T-helper 22 cell (primary cell): Measurements from ENCODE around the gene ERVK3-1.
"Not testable (repeated sequence)": the region's sequence is repeated elsewhere in the genome, so short reads cannot be mapped to it uniquely, and the experiment has no call there.

ENCODE experiments used
- DNase-seq: peaks from one replicate; pipeline ENCODE4 v3.0.0-alpha.2; 2020; ENCODE audit warnings: low read depth

The ERVK3-1 gene, protein sequence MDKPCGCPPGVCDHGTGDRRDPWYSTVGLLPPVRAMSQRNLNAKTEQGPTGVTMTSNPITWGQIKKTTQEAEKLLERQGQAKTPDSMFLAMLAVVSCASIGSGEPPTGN

DNA sequence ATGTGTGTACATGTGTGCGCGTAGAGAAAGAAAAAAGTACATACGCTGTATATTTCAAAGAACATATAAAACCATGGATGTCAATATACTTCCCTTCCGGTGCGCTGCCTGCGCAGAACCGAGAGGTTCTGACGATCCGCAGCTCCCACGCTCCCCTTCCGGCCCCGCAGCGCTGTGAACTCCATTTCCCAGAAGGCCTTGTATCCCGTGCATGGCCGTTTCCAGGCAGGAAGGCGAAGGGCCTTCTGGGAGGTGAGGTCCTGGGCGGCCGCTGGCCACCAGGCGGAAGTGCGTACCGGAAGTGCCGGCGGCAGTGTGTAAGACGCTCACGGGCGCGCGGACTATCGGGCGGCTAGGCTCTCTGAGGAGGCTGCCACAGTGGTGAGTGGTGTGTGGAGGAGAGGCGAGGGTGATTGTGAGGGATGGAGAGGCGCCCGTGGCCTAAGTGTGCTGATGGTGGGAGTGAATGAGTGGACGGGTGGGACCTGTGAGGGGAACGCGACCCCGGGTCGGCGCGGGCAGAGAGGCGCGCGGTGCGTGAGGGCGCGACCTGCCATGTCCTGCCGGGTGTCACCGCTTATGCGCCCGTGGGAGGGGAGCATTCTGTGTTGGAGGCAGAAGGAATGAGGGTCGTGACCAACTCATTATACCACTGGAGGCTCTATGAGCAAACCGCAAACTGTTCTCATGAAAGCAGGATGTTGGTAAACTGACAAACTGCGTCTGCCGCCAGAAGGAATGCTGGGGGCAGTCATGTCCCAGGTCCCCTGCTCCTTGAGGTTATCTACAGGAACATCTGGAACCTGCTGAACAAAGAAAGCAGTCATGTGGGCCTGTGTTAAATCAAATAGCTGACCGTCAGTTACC, at the start of gene ERVK3-1:
Gene ERVK3-1, plus strand, starts transcription at position 313 of the 867 bp plus-strand sequence. CDS start 6,792 bp downstream, outside the sequence.
- DNase-seq, result peak; percentile 95

DNA sequence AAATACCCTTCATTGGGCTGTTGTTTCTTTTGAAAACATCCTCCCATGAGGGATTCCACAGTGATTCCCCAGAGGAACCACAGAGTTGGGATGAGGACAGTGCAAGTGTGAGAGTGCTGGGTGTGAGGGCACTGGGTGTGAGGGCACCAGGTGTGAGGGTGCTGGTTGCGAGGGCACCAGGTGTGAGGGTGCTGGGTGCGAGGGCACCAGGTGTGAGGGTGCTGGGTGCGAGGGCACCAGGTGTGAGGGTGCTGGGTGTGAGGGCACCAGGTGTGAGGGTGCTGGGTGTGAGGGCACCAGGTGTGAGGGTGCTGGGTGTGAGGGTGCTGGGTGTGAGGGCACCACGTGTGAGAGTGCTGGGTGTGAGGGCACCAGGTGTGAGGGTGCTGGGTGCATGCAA, 46.9 kb upstream of the ERVK3-1 start:
- not testable (repeated sequence) for DNase-seq

DNA sequence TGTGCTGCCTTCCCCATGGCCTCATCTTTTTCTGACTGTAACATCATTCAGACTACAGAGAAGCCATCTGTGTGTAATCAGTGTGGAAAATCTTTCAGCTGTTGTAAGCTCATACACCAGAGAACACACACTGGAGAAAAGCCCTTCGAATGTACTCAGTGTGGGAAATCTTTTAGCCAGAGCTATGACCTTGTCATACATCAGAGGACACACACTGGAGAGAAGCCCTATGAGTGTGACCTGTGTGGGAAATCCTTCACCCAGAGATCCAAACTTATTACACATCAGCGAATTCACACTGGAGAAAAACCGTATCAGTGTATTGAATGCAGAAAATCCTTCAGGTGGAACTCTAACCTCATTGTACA, 43.6 kb upstream of the ERVK3-1 start:
- no peak for DNase-seq

DNA sequence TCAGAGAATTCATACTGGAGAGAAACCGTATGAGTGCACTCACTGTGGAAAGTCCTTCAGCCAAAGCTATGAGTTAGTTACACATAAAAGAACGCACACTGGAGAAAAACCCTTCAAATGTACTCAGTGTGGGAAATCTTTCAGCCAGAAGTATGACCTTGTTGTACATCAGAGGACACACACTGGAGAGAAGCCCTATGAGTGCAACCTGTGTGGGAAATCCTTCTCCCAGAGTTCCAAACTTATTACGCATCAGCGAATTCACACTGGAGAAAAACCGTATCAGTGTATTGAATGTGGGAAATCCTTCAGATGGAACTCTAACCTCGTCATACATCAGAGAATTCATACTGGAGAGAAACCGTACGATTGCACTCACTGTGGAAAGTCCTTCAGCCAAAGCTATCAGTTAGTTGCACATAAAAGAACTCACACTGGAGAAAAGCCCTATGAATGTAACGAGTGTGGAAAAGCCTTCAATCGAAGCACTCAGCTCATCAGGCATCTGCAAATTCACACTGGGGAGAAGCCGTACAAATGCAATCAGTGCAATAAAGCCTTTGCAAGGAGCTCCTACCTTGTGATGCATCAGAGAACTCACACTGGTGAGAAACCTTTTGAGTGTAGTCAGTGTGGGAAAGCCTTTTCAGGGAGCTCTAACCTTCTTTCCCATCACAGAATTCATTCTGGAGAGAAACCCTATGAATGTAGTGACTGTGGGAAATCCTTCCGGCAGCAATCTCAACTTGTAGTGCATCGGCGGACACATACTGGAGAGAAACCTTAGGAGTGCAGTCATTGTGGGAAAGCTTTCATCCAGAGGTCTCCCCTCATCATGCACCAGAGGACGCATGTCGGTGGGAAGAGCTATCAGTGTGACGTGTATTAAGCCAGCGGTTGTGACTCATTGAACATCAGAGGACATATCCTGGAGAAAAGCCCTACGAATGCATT, 42.9 kb upstream of the ERVK3-1 start:
- no peak for DNase-seq

DNA sequence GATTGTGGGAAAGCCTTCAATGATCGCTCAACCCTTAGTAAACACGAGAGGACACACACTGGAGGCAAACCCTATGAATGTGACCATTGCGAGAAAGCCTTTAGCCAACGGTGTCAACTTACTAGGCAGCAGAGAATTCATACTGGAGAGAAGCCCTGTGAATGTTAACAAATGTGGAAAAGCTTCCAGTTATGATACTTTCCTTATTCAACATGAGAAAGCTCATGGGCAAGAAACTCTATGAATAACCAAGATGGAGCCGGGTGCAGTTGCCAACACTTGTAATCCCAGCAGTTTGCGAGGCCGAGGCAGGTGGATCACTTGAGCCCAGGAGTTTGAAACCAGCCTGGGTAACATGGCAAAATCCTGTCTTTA, 42.3 kb upstream of the ERVK3-1 start:
- no peak for DNase-seq

DNA sequence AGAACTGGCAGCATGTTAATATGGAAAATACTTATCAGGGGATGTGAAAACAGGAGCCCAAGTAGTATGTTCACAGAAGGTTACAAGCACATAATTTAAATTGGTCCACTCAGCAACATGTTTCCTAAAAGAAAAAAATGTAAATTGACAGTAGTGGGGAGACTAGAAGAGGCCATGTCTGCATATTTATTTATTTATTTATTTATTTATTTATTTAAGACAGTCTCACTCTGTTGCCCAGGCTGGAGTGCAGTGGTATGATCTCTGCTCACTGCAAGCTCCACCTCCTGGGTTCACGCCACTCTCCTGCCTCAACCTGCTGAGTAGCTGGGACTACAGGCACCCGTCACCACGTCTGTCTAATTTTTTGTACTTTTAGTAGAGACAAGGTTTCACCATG, 40.1 kb upstream of the ERVK3-1 start:
- no peak for DNase-seq

DNA sequence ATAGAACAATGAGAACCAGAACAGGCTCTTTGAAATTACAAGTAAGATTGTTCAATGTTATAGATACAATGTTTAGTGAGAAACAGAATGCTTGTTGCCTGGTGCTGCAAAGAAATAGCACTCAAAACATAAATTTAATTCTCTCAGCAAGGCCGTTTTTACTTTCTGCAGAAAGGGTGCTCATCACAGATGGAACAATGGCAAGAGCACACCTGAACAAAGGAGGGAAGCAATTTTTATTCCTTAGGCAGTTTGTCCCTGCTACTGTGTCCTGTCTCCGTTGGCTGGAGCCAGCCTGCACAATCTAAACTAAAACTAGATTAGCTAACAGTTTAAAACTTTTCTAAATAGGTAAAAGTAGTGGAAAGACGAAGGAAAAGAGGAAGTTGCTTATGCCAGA, 36.8 kb upstream of the ERVK3-1 start:
- DNase-seq, result no peak

DNA sequence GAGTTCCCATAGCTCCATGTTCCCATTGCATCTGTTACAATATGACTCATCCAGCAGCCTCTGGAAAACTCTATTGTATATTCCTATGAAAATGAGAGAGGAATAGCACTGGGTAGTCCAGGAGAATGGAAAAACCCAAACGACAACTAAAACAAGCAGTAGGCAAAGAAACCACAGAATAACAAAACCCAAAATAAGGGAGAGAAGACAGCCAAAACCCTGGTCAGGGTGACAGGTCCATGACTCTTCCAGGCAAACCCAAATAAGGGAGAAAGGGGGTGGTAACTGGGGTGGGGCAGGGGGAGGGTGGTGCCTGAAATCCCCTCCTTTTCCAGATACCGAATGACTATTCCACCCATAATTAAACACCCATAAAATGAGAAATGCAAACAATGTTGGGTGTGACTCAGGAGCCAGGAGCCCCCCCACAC, 30.4 kb upstream of the ERVK3-1 start:
- no peak for DNase-seq

DNA sequence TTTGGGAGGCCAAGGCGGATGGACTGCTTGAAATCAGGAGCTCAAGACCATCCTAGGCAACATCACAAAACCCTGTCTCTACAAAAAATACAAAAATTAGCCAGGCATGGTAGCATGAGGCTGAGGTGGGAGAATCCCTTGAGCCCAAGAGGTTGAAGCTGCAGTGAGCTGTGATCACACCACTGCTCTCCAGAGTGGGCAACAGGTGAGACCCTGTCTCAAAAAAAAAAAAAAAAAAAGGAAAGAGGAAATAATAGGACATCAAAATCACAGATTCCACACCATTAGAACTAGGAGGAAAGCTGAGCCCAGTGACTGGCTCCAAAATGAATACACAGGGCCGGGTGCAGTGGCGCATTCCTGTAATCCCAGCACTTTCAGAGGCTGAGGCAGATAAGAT, 29.6 kb upstream of the ERVK3-1 start:
- DNase-seq, result no peak

DNA sequence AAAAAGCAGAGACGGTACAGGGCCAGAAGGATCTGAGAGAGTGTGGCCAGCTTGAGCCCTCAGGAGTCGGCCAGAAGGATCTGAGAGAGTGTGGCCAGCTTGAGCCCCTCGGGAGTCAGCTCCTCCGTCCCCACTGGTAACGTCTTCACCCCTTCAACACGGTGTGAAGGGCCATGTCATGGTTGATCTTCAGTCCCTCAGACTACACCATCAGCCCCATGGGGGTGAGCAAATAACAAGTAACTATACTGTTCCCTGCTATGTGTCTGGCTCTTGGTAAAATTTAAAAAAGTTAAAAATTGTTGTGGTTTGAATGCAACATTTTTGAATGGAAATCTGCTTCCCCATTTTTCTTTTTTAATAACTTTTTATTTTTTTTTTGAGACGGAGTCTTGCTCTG, 28.0 kb upstream of the ERVK3-1 start:
- no peak for DNase-seq

DNA sequence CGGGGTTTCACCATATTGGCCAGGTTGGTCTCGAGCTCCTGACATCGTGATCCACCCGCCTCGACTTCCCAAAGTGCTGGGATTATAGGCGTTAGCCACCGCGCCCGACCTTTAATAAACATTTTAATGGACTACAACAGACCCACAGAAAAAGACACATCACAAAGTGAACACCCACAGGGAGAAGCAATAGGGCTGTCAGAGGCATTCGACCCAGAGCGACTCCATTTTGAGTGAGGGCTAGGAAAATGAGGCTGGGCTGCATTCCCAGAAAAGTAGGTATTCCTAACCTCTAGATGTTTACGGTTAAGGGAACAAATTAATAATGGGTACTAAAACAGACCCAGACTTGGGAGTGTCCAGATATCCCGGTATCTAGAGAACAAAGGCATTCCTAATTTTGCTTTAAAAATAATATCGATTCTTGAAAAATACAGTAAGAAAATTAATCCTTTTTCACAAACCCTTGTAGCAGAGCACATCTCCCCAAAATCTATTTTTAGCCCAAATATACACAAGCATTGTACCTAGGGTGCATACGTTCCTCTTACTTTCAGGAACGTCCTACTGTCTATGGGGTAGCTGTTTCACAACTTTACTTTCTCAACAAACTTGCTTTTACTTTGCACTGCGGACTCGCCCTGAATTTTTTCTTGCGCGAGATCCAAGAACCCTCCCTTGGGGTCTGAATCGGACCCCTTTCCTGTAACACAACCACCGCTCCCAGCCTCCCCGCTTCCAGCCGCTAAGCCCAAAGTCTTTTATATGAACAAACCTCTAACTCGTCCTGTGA, 27.2 kb upstream of the ERVK3-1 start:
- no peak for DNase-seq

DNA sequence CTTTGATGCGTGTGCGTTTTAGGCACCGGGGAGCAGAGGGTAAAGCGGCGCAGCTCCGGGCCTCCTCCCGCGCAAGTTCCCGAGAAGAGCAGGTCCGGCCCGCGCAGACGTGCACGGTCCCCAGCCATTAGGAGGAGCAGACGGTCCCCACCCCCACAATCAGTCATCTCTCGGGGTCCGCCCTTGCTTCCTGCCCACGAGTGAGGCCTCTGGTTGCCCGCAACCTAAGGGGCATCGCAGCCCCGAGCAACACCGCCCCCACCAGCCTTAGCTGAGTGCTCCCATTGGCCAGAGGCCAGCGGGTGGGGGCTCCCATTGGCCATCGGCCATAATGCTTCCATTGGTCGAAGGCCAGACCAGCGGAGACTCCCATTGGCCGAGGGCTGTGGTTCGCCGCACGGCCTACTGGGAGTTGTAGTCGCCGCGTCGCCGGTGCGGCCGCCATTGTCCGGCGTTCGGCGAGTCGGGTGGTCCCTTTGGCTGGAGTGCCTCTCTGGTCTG, 26.6 kb upstream of the ERVK3-1 start, which contains the start of gene ZNF8:
Gene ZNF8, plus strand, starts transcription at position 415 of the 501 bp plus-strand sequence. CDS start 127 bp downstream, outside the sequence.
- DNase-seq, result peak; percentile 95

DNA sequence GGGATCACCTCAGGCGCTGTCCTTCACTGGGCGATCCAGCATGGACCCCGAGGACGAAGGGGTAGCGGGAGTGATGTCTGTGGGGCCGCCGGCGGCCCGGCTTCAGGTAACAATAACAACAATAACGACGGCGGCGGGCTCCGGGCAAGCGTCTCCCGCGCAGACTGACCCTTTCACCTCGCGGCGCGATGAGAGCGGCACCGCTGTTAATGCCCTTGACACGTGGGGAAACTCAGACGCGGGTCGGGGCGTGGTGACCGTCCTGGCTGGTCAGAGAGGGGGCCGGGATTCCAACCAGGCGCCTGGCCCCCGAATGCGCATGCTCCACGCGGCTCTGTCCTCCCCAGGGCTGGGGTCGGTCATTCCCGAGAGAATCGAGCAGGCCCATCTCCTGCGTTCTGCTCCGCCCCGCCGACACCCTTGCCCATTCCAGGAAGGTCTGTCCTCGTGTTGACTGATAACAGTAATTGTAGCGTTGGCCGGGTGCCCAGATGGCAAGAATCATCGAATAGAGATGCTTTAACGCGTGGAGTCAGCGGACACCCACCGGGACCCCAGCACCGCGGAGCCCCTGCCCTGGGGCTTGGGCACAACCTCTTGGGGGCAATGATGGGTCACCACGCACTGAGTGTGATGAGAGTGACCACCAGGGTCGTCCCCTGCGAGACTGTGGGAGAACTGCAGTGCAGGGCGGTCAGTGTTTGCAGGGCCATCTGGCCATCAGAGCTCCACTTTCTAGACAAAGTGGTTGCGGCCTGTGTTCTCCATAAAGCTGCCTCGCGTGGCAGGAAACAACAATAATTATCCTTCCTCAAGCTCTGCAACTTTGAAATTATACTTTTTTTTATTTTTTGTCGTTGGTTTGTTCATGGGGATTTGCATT, 25.9 kb upstream of the ERVK3-1 start:
- peak; percentile 7 for DNase-seq

DNA sequence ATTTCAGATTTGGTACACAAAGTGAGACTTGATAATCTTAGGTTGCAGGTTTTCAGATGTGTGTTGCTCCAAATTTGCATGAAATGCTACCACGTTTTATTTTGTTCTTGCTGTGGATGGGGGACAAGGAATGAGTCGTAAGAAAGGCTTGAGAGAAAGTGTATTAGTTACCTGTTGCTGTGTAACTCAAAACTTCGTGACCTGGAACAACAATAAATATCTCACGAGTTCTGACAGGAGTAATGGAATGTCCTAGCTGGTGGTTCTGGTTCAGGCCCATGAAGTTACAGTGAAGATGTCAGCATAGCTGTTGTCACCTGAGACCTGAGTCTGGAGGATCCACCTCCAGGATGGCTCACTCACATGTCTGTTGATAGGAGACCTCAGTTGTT, 25.3 kb upstream of the ERVK3-1 start:
- no peak for DNase-seq

DNA sequence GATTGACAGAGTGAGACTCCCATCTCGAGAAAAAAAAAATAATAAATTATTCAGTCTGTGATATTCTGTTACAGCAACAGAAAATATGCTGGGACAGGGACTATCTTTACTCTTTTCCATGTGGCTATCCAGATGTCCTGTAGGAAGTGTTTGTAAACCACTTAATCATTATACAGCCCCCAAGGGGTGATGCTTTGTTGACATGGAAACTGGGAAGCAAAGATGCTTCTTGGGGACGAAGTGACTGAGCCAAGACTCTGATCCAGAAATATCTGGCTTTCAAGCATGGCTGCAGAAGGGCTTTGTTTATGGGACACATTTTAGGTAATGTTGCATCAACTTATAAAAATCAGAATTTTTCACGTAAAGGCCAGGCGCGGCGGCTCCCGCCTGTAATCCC, 21.0 kb upstream of the ERVK3-1 start:
- DNase-seq, result no peak

DNA sequence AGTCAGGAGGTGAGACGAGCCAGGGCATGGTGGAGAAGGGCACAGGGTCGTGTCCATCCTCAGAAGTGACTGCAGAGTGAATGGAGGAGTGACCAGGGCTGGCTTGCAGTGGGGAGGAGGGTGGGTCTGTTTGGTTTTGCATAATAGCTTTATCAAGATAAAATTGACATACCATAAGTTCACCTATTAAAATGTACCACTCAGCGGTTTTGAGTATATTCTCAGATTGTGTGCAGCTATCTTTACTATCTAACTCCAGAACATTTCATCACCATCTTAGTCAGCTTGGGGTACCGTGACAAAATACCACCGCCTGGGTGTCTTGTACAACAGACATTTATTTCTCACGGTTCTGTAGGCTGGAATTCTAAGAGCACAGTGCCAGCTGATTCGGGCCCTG, 13.2 kb upstream of the ERVK3-1 start:
- no peak for DNase-seq

DNA sequence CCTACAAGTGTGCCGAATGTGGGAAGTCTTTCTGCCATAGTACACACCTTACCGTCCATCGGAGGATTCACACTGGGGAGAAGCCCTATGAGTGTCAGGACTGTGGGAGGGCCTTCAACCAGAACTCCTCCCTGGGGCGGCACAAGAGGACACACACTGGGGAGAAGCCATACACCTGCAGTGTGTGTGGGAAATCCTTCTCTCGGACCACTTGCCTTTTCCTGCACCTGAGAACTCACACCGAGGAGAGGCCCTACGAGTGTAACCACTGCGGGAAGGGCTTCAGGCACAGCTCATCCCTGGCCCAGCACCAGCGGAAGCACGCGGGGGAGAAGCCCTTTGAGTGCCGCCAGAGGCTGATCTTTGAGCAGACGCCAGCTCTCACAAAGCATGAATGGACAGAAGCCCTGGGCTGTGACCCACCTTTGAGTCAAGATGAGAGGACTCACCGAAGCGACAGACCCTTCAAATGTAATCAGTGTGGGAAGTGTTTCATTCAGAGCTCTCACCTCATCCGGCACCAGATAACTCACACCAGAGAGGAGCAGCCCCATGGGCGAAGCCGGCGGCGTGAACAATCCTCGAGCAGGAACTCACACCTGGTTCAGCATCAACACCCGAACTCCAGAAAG, 10.3 kb upstream of the ERVK3-1 start:
- no peak for DNase-seq

DNA sequence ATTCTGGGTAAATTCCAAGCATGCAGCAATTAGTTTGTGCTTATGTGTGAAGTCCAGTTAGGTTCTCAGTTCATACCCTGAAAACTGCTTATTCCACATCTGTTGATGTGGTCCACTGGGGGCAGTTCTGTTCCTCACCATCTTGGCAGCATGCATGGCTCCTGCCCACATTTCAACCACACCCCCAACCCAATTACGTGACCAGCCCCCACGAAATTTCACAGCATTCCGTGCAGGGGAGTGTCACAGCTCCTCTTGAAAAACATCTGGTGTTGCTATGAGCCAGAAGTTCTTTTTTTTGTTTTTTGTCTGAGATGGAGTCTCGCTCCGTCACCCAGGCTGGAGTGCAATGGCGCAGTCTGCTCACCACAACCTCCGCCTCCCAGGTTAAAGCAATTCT, 9.1 kb upstream of the ERVK3-1 start:
- DNase-seq, result no peak

DNA sequence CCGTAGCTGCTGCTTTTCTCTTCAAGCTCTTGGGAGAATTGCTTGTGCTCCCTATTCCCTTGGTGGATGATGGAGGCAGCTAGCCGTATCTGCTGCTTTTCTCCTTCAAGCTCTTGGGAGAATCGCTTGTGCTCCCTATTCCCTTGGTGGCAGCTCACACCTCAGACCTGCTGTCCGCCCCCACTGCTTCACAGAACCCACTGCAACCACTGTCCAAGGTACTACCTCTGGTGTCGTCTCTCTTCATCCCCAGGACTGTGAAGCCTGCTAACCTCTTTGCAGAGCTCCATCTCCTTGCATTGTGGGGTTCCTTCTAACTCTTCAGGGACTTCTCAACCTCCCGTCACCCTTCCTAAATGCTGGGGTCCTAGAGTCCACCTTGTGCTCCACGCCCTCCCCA, 4.6 kb upstream of the ERVK3-1 start:
- DNase-seq, result no peak

DNA sequence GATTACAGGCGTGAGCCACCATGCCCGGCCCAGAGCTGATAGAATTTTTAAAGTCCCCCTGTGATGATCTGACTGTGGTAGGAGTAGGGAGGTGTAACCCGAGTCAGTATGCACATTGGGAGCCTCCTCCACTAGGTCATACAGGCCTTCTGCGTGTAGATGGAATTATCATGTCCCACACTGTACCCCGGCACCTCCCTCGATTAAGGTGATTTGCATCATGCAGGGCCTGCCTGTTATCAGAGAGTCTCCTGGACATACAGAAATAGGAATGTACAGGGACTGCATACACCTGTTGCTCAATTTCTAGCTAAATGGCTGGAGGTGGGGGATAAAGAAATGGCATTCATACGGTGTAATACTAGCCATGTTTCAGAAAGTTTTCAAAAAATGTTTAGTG, 922 bp upstream of the ERVK3-1 start:
- DNase-seq, result no peak
